ENCODE data around the gene ARHGAP8.

Gene ARHGAP8

DNA sequence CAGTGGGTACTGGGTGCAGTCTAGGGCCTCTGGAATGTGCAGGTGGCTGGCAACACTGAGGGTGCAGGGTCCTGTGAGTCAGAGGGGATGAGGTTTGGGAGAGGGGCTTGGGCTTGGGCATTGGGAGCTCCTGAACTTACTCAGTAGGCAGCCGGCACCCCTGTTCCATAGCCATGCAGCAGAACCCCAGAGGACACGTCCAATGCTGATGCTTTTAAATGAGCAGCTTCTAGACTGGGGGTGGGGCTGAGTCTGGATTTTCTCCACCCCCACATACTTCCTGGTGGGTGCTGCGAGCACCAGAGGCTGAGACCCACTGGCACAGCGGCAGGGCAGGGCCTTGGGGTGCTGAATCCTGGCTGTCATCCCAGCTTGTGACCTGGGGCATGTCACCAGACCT, 71.4 kb downstream of the ARHGAP8 start:
- no peak overlapping the region for H3K4me3 ChIP-seq (ENCODE audit: low read length)
- TF ChIP-seq, protein P1, sequence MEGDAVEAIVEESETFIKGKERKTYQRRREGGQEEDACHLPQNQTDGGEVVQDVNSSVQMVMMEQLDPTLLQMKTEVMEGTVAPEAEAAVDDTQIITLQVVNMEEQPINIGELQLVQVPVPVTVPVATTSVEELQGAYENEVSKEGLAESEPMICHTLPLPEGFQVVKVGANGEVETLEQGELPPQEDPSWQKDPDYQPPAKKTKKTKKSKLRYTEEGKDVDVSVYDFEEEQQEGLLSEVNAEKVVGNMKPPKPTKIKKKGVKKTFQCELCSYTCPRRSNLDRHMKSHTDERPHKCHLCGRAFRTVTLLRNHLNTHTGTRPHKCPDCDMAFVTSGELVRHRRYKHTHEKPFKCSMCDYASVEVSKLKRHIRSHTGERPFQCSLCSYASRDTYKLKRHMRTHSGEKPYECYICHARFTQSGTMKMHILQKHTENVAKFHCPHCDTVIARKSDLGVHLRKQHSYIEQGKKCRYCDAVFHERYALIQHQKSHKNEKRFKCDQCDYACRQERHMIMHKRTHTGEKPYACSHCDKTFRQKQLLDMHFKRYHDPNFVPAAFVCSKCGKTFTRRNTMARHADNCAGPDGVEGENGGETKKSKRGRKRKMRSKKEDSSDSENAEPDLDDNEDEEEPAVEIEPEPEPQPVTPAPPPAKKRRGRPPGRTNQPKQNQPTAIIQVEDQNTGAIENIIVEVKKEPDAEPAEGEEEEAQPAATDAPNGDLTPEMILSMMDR (IDR thresholded peaks at IDR 0.05; ENCODE audit: insufficient read depth, low read depth, low read length, missing control alignments), result no peak
- no peak for DNase-seq (ENCODE audit: low read depth)

DNA sequence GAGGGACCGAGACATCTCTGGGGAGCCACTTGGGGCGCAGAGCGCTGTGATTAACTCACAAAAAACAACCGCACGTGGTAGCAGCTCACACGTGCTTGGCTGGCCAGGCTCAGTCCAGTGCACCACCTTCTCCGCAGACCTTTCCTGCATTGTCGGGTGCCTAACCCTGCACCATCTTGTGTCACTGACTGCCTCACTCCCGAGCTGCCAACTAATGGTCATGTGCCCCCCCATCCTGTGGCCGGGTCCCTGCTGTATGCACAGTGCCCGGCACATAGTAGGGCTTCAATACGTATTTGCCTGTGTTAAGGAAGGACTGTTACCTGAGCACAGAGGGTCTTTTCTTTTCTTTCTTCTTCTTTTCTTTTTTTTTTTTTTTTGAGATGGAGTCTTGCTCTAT, 71.9 kb downstream of the ARHGAP8 start:
- no peak overlapping the region for H3K4me3 ChIP-seq (ENCODE audit: low read length)
- DNase-seq (ENCODE audit: low read depth), result no peak
- TF ChIP-seq, protein P1 (IDR thresholded peaks at IDR 0.05; ENCODE audit: insufficient read depth, low read depth, low read length, missing control alignments), result no peak

DNA sequence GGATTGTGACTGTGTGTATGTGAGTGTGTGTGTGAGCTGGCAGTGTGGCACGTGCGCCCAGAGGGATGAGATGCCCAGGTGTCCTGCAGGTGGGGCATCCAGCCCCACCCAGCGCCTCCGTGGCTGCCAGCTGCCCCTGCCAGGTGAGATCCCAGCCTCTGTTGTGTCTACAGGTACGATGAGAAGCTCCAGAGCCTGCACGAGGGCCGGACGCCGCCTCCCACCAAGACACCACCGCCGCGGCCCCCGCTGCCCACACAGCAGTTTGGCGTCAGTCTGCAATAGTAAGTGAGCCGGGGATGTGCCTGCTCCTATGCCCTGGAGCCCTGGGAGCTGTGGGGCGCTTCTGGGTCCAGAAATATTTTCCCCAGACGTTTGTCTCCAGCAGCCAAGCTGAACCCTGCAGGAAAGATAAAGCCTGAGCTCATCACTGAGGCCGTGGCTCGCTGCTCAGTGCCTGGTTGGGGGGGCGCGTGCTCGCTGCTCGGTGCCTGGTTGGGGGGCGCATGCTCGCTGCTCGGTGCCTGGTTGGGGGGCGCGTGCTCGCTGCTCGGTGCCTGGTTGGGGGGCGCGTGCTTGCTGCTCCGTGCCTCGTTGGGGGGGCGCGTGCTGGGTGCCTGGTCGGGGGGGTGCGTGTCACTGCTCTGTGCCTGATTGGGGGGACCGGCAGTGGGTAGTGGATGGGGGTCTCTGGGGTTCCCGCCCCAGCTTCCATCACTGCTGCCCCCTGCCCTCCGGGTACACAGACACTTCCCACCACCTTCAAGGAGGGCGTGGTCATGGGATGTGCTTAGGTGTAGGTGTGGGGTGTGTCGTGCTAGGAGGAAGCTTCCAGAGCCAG, 73.2 kb downstream of the ARHGAP8 start:
- TF ChIP-seq, protein P1 (IDR thresholded peaks at IDR 0.05; ENCODE audit: insufficient read depth, low read depth, low read length, missing control alignments), result no peak
- DNase-seq (ENCODE audit: low read depth), result no peak

DNA sequence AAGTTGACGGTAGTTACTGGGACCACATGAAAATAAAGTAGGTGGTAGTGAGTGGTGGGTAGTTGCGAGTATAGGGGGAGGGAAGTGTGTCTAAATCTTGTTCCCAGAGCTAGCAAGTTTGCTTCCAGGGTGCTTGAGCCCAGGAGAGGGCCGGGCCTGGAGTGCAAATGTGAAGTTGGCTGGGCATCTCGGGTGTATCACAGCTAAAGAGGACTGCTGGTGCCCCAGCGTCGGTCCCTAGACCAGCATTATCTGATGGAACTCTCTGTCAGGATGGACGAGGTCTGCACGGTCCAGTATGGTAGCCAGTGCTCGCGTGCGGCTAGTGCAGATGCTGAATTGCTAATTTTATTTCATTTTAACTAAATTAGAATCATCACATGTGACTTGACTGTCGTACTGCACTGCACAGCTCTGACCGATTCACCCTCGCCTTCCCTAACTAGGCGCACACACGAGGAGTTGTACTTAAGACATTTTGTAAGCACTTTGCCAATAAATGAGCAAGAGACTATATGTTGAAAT, 75.4 kb downstream of the ARHGAP8 start:
- H3K4me3 ChIP-seq (ENCODE audit: low read length), result no peak overlapping the region
- DNase-seq (ENCODE audit: low read depth), result no peak
- TF ChIP-seq, protein P1 (IDR thresholded peaks at IDR 0.05; ENCODE audit: insufficient read depth, low read depth, low read length, missing control alignments), result no peak

More for the DNA sequence above, 73.2 kb downstream of the ARHGAP8 start:
- H3K4me3 ChIP-seq (ENCODE audit: low read length), result no peak overlapping the region

DNA sequence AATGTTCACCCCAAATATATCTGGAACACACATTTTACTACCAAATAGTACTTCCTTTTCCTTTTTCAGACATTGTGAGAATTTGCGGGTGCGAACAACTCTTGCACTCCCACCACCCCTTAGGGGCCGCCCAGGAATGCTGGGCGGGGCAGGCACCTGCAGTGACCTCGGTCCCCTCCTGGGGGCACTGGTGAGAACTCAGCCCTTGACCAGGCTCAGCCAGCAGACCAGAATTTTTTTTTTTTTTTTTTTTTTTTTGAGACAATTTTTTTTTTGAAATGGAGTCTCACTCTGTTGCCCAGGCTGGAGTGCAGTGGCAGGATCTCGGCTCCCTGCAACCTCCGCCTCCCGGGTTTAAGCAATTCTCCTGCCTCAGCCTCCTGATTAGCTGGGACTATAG, 75.8 kb downstream of the ARHGAP8 start:
- no peak overlapping the region for H3K4me3 ChIP-seq (ENCODE audit: low read length)
- TF ChIP-seq, protein P1 (IDR thresholded peaks at IDR 0.05; ENCODE audit: insufficient read depth, low read depth, low read length, missing control alignments), result peak; percentile 50
- no peak for DNase-seq (ENCODE audit: low read depth)

DNA sequence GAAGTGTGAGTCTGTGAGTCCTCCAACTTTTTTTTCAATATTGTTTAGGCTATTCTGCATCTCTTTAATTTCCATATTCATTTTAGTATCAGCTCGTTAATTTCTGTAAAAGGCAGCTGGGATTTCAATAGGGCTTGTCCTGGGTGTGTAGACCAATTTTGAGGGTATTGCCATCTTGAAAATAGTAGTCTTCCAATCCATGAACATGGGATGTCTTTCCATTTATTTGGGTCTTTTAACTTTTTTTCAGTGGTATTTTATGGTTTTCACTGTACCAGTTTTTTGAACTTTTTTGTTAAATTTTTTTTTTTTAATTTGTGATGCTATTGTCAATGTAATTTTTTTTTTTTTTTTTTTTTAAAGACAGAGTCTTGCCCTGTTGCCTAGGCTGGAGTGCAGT, 79.5 kb downstream of the ARHGAP8 start:
- H3K4me3 ChIP-seq (ENCODE audit: low read length), result no peak overlapping the region
- TF ChIP-seq, protein P1 (IDR thresholded peaks at IDR 0.05; ENCODE audit: insufficient read depth, low read depth, low read length, missing control alignments), result no peak
- DNase-seq (ENCODE audit: low read depth), result no peak
